ENCODE measurements around the gene SPC24. TPM values are rescaled to one million over a fixed set of nuclear protein-coding genes. Genes with fewer than 3 reads are reported as not detected.

The SPC24 gene
- total and polyA plus RNA-seq, 9 of the 15 experiments (the other 6 are each of a cell fraction or from before 2014, with no cell fraction given) = 18.2 to 154 (median 60.9) TPM

DNA sequence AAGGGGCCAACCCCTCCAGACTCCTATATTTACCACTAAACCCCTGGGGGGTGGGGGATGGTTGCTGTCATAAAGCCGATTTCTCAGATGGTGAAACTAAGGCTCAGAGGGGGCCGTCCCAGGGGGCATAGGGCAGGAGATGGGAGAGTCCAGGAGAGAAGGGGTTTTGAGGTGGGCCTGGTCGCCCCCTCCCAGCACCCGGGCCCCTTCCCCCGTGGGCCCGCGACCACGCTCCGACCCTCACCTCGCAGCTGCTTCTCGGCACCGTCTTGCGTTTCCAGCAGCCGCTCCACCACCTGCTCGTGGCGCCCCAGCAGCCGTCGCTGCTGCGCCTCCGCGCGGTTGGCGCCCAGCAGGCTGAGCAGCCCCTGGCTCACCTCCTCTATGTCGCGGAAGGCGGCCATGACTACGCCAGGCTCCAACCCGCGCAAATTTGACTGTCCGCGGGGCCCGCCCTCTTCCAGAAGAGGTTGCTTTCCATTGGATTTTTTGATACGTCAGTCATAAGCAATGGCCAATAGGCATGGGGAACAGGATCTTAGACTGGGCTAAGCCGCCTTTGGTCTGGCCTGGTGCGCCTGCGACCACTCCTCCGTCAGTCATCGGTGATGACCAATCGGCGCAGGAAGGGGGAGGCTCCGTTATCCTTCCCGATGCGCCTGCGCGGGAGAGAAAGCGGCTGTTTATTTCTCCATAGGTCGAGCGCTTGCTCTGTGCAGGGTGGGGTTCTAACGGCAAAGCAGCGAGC lies at the start of gene SPC24 (continued):
- TF ChIP-seq, protein P1, sequence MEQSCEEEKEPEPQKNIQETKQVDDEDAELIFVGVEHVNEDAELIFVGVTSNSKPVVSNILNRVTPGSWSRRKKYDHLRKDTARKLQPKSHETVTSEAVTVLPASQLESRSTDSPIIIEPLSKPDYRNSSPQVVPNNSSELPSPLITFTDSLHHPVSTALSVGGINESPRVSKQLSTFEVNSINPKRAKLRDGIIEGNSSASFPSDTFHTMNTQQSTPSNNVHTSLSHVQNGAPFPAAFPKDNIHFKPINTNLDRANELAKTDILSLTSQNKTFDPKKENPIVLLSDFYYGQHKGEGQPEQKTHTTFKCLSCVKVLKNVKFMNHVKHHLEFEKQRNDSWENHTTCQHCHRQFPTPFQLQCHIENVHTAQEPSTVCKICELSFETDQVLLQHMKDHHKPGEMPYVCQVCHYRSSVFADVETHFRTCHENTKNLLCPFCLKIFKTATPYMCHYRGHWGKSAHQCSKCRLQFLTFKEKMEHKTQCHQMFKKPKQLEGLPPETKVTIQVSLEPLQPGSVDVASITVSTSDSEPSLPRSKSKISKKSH (CRISPR knock-in tag; IDR thresholded peaks at IDR 0.05) = no peak
- TF ChIP-seq ZNF212 (CRISPR knock-in tag; IDR thresholded peaks at IDR 0.05) (0 out of 2 replicates have a peak, but pooled peaks have one; percentile 37), CREM (IDR thresholded peaks at IDR 0.05; ENCODE audit: low read depth) (peak; percentile 72; the same call in 1 of the 2 replicates), PCBP2 (IDR thresholded peaks at IDR 0.05; ENCODE audit: low read depth, low read length, poor library complexity, severe bottlenecking) (no peak), ZNF695 (CRISPR knock-in tag; IDR thresholded peaks at IDR 0.05) (0 out of 2 replicates have a peak, but pooled peaks have one; percentile 30), ATF7 (IDR thresholded peaks at IDR 0.05) (peak; percentile 81), SIN3A (IDR thresholded peaks at IDR 0.05; ENCODE audit: borderline replicate concordance in 2 of 2, control insufficient read depth in 1 of 2, low read depth in 2 of 2, low read length in 2 of 2) (peak; percentile 86 to 90), MYNN (IDR thresholded peaks at IDR 0.05) (no peak), MYNN (CRISPR knock-in tag; IDR thresholded peaks at IDR 0.05) (no peak), NR1H2 (CRISPR knock-in tag; IDR thresholded peaks at IDR 0.05) (no peak; the same call in 1 of the 2 replicates), RAD21 (CRISPR knock-in tag; conservative IDR thresholded peaks at IDR 0.05 in 1 of 2, IDR thresholded peaks at IDR 0.05 in 1 of 2) (no peak), ETS2 (tag; IDR thresholded peaks at IDR 0.05; ENCODE audit: borderline replicate concordance, poor library complexity, severe bottlenecking) (no peak), ZNF696 (CRISPR knock-in tag; conservative IDR thresholded peaks at IDR 0.05) (no peak), TBP (optimal IDR thresholded peaks at IDR 0.05; ENCODE audit: low read depth, low read length) (peak; percentile 96), KLF16 (IDR thresholded peaks at IDR 0.05) (peak; percentile 89), KDM2B (CRISPR knock-in tag; IDR thresholded peaks at IDR 0.05) (no peak), MEF2A (IDR thresholded peaks at IDR 0.05; ENCODE audit: control insufficient read depth, low read depth, low read length) (no peak), SP1 (CRISPR knock-in tag; IDR thresholded peaks at IDR 0.05) (peak; percentile 83), GATA2 (CRISPR knock-in tag; IDR thresholded peaks at IDR 0.05) (no peak), ZNF584 (CRISPR knock-in tag; IDR thresholded peaks at IDR 0.05; ENCODE audit: low read depth) (no peak), RBM17 (IDR thresholded peaks at IDR 0.05; ENCODE audit: borderline replicate concordance, low read depth, low read length) (no peak), RBBP5 (IDR thresholded peaks at IDR 0.05; ENCODE audit: borderline replicate concordance, insufficient read depth, low read length, poor library complexity, severe bottlenecking) (peak; percentile 84)
- TF ChIP-seq, protein P2, sequence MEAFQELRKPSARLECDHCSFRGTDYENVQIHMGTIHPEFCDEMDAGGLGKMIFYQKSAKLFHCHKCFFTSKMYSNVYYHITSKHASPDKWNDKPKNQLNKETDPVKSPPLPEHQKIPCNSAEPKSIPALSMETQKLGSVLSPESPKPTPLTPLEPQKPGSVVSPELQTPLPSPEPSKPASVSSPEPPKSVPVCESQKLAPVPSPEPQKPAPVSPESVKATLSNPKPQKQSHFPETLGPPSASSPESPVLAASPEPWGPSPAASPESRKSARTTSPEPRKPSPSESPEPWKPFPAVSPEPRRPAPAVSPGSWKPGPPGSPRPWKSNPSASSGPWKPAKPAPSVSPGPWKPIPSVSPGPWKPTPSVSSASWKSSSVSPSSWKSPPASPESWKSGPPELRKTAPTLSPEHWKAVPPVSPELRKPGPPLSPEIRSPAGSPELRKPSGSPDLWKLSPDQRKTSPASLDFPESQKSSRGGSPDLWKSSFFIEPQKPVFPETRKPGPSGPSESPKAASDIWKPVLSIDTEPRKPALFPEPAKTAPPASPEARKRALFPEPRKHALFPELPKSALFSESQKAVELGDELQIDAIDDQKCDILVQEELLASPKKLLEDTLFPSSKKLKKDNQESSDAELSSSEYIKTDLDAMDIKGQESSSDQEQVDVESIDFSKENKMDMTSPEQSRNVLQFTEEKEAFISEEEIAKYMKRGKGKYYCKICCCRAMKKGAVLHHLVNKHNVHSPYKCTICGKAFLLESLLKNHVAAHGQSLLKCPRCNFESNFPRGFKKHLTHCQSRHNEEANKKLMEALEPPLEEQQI (IDR thresholded peaks at IDR 0.05) = no peak
- TF ChIP-seq, protein P3, sequence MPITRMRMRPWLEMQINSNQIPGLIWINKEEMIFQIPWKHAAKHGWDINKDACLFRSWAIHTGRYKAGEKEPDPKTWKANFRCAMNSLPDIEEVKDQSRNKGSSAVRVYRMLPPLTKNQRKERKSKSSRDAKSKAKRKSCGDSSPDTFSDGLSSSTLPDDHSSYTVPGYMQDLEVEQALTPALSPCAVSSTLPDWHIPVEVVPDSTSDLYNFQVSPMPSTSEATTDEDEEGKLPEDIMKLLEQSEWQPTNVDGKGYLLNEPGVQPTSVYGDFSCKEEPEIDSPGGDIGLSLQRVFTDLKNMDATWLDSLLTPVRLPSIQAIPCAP (CRISPR knock-in tag; IDR thresholded peaks at IDR 0.05; ENCODE audit: borderline replicate concordance) = no peak
